Suprapubic skin (tissue), 4 donors: ENCODE measurements around the gene HLCS. TPM values are rescaled to one million over a fixed set of nuclear protein-coding genes. Genes with fewer than 3 reads are reported as not detected.

Experiments used
- DNase-seq, 2 donors: peaks; one replicate each; pipeline ENCODE4 v3.0.0-alpha.2; 2019; ENCODE audit warnings: low spot score in 2 of 2
- H3K27ac ChIP-seq: fragments of 200-600 bp; sonication (generic); one replicate; pipeline ENCODE4 v1.5.1; 2019
- H3K27me3 ChIP-seq: fragments of 200-600 bp; sonication (generic); one replicate; pipeline ENCODE4 v1.5.1; 2019
- H3K36me3 ChIP-seq: fragments of 200-600 bp; sonication (generic); one replicate; pipeline ENCODE4 v1.5.1; 2019
- H3K4me1 ChIP-seq: fragments of 200-600 bp; sonication (generic); one replicate; pipeline ENCODE4 v1.5.1; 2019
- H3K4me3 ChIP-seq: fragments of 200-600 bp; sonication (generic); one replicate; pipeline ENCODE4 v1.5.1; 2019; ENCODE audit warnings: mild to moderate bottlenecking
- H3K9me3 ChIP-seq: fragments of 200-600 bp; sonication (generic); one replicate; pipeline ENCODE4 v1.5.1; 2019
- EP300 ChIP-seq: sonication (generic); formaldehyde crosslinking; IDR thresholded peaks from one replicate; pipeline ENCODE4 v1.6.1; 2017; ENCODE audit warnings: antibody characterized with exemption
- POLR2A ChIP-seq, 2 donors: fragments of 450-650 bp; IDR thresholded peaks; one replicate each; pipeline ENCODE4 v1.6.1; 2017; ENCODE audit warnings: antibody characterized with exemption in 2 of 2, mild to moderate bottlenecking in 2 of 2, moderate library complexity in 2 of 2
- POLR2AphosphoS5 ChIP-seq, 3 donors: sonication (generic); formaldehyde crosslinking; IDR thresholded peaks; one replicate each; pipeline ENCODE4 v1.6.1; 2017; ENCODE audit warnings: antibody characterized with exemption in 3 of 3
- WGBS: methylation state at CpG from one replicate; pipeline ENCODE4 v1.1.5; 2018; 5-methylcytosine and 5-hydroxymethylcytosine counted together
- total RNA-seq, 4 donors: library from RNA; depleted of rRNA; stranded (reverse); fragments of >200 nt; gene quantifications; one replicate each; pipeline ENCODE4 v1.1.0, GENCODE V29; 2016
- TF ChIP-seq, protein P1 (sequence below), 2 donors: fragments of 200-600 bp in 1 of 2; fragments of 450-650 bp in 1 of 2; sonication (generic) in 1 of 2; IDR thresholded peaks; one replicate each; pipeline ENCODE4 v1.5.1; 2016 to 2019; ENCODE audit warnings: antibody characterized with exemption in 2 of 2, mild to moderate bottlenecking in 1 of 2, moderate library complexity in 1 of 2

HLCS gene
- total RNA-seq, 4 donors from 2014 or later: 8.4 to 16.1 (median 11.5) TPM

DNA sequence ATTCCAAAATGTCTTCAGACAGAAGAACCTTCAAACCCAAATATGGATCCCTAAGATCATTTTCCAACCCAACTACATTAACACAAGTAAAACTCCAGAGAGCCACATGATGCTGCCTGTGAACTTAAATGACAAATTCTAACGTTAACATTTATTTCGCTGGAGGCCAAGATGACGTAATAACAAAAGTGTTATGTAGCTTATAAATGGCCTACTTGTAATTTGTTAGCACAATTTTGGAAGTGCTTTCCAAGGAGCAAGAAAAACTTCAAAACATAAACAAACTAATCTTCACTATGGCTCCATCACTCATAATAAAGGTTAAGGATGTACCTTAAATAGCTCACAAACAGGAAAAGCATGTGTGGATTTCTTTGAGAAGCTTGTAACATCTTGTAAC is 126.7 kb downstream of the HLCS start:
- Histone ChIP-seq H3K27me3 (no peaks in the 10 kb centered on the region), H3K4me1 (no peaks in the 10 kb centered on the region), H3K9me3 (no peaks in the 10 kb centered on the region), H3K27ac (no peak overlapping the region), H3K36me3 (no peaks in the 10 kb centered on the region), H3K4me3 (no peak overlapping the region)
- TF ChIP-seq EP300 (no peak), POLR2A (IDR thresholded peaks at IDR 0.05) (no peak), POLR2AphosphoS5 (IDR thresholded peaks at IDR 0.05) (no peak)
- WGBS: 55% methylated on average over 3 of the region's 3 CpGs
- no peak for DNase-seq

GRCh38 chr21:36839123-36839522 is 127.3 kb downstream of the HLCS start:
- WGBS: 81% methylated on average over 6 of the region's 6 CpGs
- no peak for TF ChIP-seq POLR2A (IDR thresholded peaks at IDR 0.05)
- TF ChIP-seq EP300: no peak
- TF ChIP-seq, protein P1, sequence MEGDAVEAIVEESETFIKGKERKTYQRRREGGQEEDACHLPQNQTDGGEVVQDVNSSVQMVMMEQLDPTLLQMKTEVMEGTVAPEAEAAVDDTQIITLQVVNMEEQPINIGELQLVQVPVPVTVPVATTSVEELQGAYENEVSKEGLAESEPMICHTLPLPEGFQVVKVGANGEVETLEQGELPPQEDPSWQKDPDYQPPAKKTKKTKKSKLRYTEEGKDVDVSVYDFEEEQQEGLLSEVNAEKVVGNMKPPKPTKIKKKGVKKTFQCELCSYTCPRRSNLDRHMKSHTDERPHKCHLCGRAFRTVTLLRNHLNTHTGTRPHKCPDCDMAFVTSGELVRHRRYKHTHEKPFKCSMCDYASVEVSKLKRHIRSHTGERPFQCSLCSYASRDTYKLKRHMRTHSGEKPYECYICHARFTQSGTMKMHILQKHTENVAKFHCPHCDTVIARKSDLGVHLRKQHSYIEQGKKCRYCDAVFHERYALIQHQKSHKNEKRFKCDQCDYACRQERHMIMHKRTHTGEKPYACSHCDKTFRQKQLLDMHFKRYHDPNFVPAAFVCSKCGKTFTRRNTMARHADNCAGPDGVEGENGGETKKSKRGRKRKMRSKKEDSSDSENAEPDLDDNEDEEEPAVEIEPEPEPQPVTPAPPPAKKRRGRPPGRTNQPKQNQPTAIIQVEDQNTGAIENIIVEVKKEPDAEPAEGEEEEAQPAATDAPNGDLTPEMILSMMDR (IDR thresholded peaks at IDR 0.05): no peak
- no peak for TF ChIP-seq POLR2AphosphoS5 (IDR thresholded peaks at IDR 0.05)
- no peak for DNase-seq
- no peaks in the 10 kb centered on the region for H3K4me1 ChIP-seq
- no peaks in the 10 kb centered on the region for H3K27me3 ChIP-seq
- no peaks in the 10 kb centered on the region for H3K9me3 ChIP-seq
- no peak overlapping the region for H3K4me3 ChIP-seq
- no peak overlapping the region for H3K27ac ChIP-seq
- no peaks in the 10 kb centered on the region for H3K36me3 ChIP-seq

- Histone ChIP-seq H3K4me1 (no peaks in the 10 kb centered on the region), H3K27me3 (no peaks in the 10 kb centered on the region), H3K27ac (no peak overlapping the region), H3K4me3 (no peak overlapping the region), H3K36me3 (no peaks in the 10 kb centered on the region), H3K9me3 (no peaks in the 10 kb centered on the region)
- WGBS: 17% methylated on average over 1 of the region's 1 CpG
- no peak for TF ChIP-seq EP300
- TF ChIP-seq, protein P1 (IDR thresholded peaks at IDR 0.05): no peak
- TF ChIP-seq POLR2A (IDR thresholded peaks at IDR 0.05): no peak
- no peak for TF ChIP-seq POLR2AphosphoS5 (IDR thresholded peaks at IDR 0.05)
- DNase-seq: no peak
Measured at GRCh38 chr21:36835383-36835795, 131.1 kb downstream of the HLCS start.

DNA sequence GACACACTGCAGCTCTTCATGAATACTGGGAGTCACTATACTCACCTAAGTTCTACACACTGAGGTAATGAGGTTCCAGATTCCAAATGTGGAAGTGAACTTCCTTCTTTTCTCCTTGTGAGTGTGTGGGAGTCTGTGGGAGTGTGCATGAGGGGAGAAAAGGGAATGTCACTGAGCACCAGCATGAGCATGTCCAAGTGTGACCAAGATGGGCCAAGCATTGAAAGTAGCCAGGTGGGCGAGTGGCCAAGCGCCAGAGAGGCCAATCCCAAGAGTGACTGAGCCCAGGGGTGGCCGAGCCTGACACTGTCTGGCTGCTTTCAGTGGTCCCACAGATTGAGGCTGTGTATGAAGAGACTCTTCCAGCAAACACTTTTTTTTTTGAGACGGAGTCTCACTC is 132.3 kb downstream of the HLCS start:
- Histone ChIP-seq H3K4me3 (no peak overlapping the region), H3K36me3 (no peaks in the 10 kb centered on the region), H3K9me3 (no peaks in the 10 kb centered on the region), H3K27ac (no peak overlapping the region), H3K4me1 (no peaks in the 10 kb centered on the region), H3K27me3 (no peaks in the 10 kb centered on the region)
- 93% methylated on average over 4 of the region's 4 CpGs for WGBS
- no peak for DNase-seq
- TF ChIP-seq EP300: no peak
- TF ChIP-seq, protein P1 (IDR thresholded peaks at IDR 0.05): no peak
- no peak for TF ChIP-seq POLR2A (IDR thresholded peaks at IDR 0.05)
- no peak for TF ChIP-seq POLR2AphosphoS5 (IDR thresholded peaks at IDR 0.05)

GRCh38 chr21:36830100-36830499 is 136.4 kb downstream of the HLCS start:
- Histone ChIP-seq H3K36me3 (no peaks in the 10 kb centered on the region), H3K4me3 (no peak overlapping the region), H3K27me3 (no peaks in the 10 kb centered on the region), H3K4me1 (no peaks in the 10 kb centered on the region), H3K27ac (no peak overlapping the region), H3K9me3 (no peaks in the 10 kb centered on the region)
- 94% methylated on average over 8 of the region's 8 CpGs for WGBS
- no peak for DNase-seq
- no peak for TF ChIP-seq POLR2A (IDR thresholded peaks at IDR 0.05)
- TF ChIP-seq POLR2AphosphoS5 (IDR thresholded peaks at IDR 0.05): no peak
- TF ChIP-seq, protein P1 (IDR thresholded peaks at IDR 0.05): no peak
- TF ChIP-seq EP300: no peak
